GM18511 (cell line): ENCODE data around the gene BPIFB3.
"Not testable (repeated sequence)": the region's sequence is repeated elsewhere in the genome, so short reads cannot be mapped to it uniquely, and the experiment has no call there.

Experiments
- ATAC-seq: cut with Tn5 transposase; IDR thresholded peaks from one replicate; pipeline ENCODE4 v1.9.1; 2021; ENCODE audit warnings: mild to moderate bottlenecking, moderate library complexity; ENCODE audit not compliant: unreplicated experiment

BPIFB3 gene

DNA sequence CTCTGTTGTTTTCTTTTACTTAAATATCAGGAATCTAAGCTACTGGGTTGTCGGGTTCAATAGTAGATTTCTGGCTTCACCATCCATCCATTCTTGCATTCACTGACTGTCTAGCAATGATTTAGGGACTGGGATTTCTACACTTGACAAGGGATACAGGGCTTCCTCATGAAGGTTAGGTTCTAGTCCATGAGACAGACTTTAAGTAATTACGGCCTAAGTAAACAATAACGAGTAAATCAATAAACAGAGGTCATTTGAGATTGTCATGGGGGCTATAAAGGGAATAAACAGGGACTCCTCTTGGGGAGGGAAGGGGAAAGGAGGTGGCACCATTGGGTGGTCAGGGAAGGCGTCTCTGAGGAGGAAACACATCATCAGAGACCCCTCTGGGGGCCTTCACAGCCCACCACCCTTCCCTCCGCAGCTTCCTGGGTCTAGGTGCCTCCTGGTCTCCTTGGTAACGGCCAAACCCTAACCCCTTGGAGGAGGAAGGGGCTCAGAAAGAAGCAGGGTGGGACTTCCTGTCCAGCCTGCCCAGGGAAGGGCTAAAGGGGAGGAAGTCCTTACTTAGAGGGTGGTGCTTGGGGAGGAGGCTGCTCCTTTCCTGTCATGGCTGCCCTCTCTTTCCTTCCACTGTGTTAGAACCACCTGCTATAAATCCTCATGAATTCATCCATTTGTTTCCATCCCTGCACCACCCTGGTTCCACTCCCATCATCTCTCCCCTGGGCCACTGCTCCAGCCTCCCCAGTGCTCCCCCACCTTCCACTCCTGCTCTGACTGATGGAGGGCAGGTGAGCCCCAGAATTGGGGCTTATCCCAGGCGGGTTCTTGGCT lies 59.1 kb downstream of the BPIFB3 start:
- no peak for ATAC-seq

DNA sequence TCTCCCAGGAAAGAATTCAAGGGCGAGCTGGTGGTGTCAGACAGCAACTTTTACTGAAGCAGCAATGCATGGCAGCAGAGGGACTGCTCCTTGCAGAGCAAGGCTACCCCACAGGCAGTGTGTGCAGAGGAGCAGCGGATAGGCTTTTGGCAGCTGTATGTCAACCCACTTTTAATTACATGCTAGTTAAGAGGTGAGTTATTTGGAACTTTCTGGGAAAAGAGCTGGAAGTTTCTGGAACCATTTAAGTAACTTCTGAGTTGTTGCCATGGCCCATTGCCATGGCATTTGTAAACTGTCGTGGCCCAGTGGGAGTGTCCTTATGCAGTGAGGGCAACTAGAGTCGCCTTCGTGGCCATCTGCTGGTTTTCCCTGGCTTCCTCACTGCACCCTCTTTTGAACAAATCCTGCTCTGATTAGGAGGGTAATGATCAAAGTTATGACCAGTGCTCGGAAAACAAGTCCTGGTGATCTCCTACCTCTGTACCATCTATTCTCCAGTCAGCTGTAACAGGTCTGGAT lies 59.7 kb downstream of the BPIFB3 start:
- ATAC-seq: no peak

DNA sequence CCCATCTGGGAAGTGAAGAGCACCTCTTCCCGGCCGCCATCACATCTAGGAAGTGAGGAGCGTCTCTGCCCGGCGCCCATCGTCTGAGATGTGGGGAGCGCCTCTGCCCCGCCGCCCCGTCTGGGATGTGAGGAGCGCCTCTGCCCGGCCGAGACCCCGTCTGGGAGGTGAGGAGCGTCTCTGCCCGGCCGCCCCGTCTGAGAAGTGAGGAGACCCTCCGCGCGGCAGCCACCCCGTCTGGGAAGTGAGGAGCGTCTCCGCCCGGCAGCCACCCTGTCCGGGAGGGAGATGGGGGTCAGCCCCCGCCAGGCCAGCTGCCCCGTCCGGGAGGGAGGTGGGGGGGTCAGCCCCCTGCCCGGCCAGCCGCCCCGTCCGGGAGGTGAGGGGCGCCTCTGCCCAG lies 61.8 kb downstream of the BPIFB3 start:
- ATAC-seq: not testable (repeated sequence)

DNA sequence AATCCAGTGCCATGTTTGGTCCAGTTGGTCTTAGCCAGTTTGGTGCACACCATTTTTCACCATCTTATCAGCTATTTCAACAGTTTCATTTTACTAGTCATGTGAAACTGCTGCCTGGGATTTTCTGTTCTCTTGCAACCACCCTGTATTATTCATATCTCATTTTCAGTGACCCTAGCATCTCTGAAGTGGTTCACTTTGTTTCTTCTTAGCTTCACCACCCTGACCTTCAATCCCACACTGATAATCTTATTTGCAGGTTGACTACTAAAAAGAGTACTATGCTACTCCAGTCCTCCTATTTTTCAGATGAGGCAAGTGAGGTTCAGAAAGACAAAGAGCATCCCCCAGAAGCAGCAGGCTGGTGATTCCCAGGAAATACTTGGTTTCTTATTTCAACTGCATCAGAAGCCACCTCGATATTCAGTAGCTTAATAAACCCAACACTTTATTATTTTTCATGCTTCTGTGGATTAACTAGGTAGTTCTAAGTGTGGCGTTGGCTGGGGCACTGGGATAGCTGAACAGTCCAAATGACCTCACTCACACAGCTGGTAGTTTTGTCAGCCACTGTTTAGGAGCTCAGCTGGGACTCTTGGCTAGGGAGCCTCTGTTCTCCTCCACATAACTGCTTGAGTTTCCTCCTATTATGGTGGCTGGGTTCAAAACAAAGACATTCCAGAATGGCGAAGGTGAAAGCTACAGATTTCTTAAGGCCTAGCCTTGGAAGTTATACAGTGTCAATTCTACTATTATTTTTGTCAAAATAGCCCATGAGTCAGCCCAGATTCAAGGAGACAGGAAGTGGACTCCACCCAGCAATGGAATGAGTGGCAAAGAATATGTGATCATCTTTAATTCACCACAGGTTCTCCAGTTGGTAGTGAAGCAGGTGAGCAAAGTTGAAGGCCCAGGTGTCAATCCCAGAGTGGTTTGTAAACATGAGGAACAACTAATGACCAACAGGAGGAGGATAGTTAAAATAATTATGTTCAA lies 66.3 kb downstream of the BPIFB3 start:
- no peak for ATAC-seq

DNA sequence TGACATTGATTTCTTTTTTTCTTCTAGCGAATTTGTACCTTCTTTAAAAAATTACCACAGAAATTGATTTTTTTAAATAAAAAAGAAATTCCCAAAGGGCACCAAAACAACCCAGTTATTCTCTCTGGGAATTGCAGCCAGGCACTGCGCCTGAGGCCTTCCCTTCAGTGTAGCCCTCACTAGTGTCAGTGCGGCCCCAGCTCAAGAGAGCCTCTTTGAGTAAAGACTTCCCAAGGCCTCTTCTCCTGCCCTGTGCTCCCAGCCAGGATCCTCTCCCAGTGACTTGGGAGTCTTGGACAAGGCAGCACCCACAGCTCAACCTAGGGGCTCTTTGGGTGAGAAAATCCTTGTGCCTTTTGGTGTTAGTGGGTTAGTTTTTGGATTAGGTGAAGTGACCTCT lies 67.2 kb downstream of the BPIFB3 start:
- no peak for ATAC-seq

DNA sequence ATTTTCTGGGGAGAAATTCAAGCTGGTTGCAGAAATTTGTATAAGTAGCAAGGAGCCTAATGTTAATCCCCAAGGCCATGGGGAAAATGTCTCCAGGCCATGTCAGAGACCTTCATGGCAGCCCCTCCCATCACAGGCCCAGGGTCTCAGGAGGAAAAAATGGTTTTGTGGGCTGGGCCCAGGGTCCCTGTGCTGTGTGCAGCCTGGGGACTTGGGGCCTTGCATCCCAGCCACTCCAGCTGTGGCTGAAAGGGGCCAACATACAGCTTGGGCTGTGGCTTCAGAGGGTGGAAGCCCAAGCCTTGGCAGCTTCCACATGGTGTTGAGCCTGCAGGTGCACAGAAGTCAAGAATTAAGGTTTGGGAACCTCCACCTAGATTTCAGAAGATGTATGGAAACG lies 68.6 kb downstream of the BPIFB3 start:
- ATAC-seq: not testable (repeated sequence)
